Liver (tissue), 9 donors: ENCODE measurements around the gene FAM241B. TPM values are rescaled to one million over a fixed set of nuclear protein-coding genes. Genes with fewer than 3 reads are reported as not detected.

ENCODE experiments used
- DNase-seq: peaks from one replicate; pipeline ENCODE4 v3.0.0-alpha.2; 2017; ENCODE audit warnings: low spot score
- H3K27ac ChIP-seq, 2 donors: one replicate each; pipeline ENCODE4 v1.7.0; 2013; ENCODE audit warnings: inconsistent platforms in 2 of 2, low read length in 2 of 2, control low read depth in 1 of 2, low read depth in 1 of 2, mild to moderate bottlenecking in 1 of 2
- H3K27me3 ChIP-seq, 4 donors: one replicate each; pipeline versions ENCODE4 v1.6.1 to v1.7.0; 2013; ENCODE audit warnings: low read length in 3 of 4, inconsistent platforms in 1 of 4, mild to moderate bottlenecking in 1 of 4, moderate library complexity in 1 of 4; ENCODE audit not compliant: control insufficient read depth in 4 of 4, insufficient read depth in 4 of 4
- H3K36me3 ChIP-seq, 4 donors: one replicate each; pipeline versions ENCODE4 v1.6.1 to v1.7.0; 2013; ENCODE audit warnings: low read length in 3 of 4, mild to moderate bottlenecking in 3 of 4, low read depth in 1 of 4, moderate library complexity in 1 of 4; ENCODE audit not compliant: control insufficient read depth in 4 of 4, insufficient read depth in 3 of 4
- H3K4me1 ChIP-seq, 4 donors: one replicate each; pipeline versions ENCODE4 v1.6.1 to v1.7.0; 2013; ENCODE audit warnings: low read length in 3 of 4, mild to moderate bottlenecking in 3 of 4, moderate library complexity in 1 of 4; ENCODE audit not compliant: control insufficient read depth in 4 of 4, insufficient read depth in 4 of 4
- H3K4me3 ChIP-seq, 3 donors: one replicate each; pipeline versions ENCODE4 v1.6.1 to v1.7.0; 2013; ENCODE audit warnings: low read length in 3 of 3, control low read depth in 1 of 3, low read depth in 1 of 3, mild to moderate bottlenecking in 1 of 3
- H3K9ac ChIP-seq, 2 donors: one replicate each; pipeline ENCODE4 v1.7.0; 2013; ENCODE audit warnings: low read length in 2 of 2, mild to moderate bottlenecking in 2 of 2, moderate library complexity in 2 of 2, control low read depth in 1 of 2, low read depth in 1 of 2
- H3K9me3 ChIP-seq, 4 donors: one replicate each; pipeline versions ENCODE4 v1.6.1 to v1.7.0; 2013; ENCODE audit warnings: low read length in 3 of 4; ENCODE audit not compliant: control insufficient read depth in 4 of 4
- ATF3 ChIP-seq: IDR thresholded peaks from 2 replicates; pipeline ENCODE4 v1.6.1; 2016; ENCODE audit warnings: antibody characterized with exemption
- EGR1 ChIP-seq, 2 donors: IDR thresholded peaks; 2 replicates each; pipeline ENCODE4 v1.6.1; 2016 to 2018; ENCODE audit warnings: antibody characterized with exemption in 2 of 2, low read depth in 2 of 2
- HNF4A ChIP-seq, 2 donors: conservative IDR thresholded peaks; 2 replicates each; pipeline ENCODE4 v1.6.1; 2016; ENCODE audit warnings: antibody characterized with exemption in 2 of 2, mild to moderate bottlenecking in 2 of 2
- JUND ChIP-seq, 2 donors: IDR thresholded peaks; 2 replicates each; pipeline ENCODE4 v1.6.1; 2016; ENCODE audit warnings: antibody characterized with exemption in 2 of 2
- MAX ChIP-seq: IDR thresholded peaks from 2 replicates; pipeline ENCODE4 v1.6.1; 2016; ENCODE audit warnings: antibody characterized with exemption
- NR2F2 ChIP-seq: IDR thresholded peaks from 2 replicates; pipeline ENCODE4 v1.6.1; 2016; ENCODE audit warnings: antibody characterized with exemption
- RXRA ChIP-seq, 2 donors: IDR thresholded peaks; 2 replicates each; pipeline ENCODE4 v1.6.1; 2017 to 2018; ENCODE audit warnings: antibody characterized with exemption in 2 of 2, mild to moderate bottlenecking in 1 of 2
- SP1 ChIP-seq: IDR thresholded peaks from 2 replicates; pipeline ENCODE4 v1.6.1; 2018; ENCODE audit warnings: antibody characterized with exemption, mild to moderate bottlenecking
- TAF1 ChIP-seq: conservative IDR thresholded peaks from 2 replicates; pipeline ENCODE4 v1.6.1; 2016; ENCODE audit warnings: antibody characterized with exemption, mild to moderate bottlenecking
- WGBS: extraction: QIAGEN DNeasy Blood & Tissue Kit; methylation state at CpG from one replicate; pipeline ENCODE4 v1.1.7; 2013; 5-methylcytosine and 5-hydroxymethylcytosine counted together
- polyA plus RNA-seq, 2 donors: library from polyadenylated mRNA; stranded (reverse) in 1 of 2; unstranded in 1 of 2; fragments of 200-250 nt in 1 of 2; fragments of >200 nt in 1 of 2; fragmentation: Nextera tagmentation in 1 of 2; extraction: Ambion mirVana in 1 of 2; gene quantifications; one replicate each; pipeline versions ENCODE4 v1.2.1 to v1.2.3, GENCODE V29; 2013 to 2015
- total RNA-seq, 2 donors: library from RNA; depleted of rRNA; stranded (reverse); fragments of >200 nt; gene quantifications; one replicate each; pipeline ENCODE4 v1.2.3, GENCODE V29; 2014
- TF ChIP-seq, protein P1 (sequence below): IDR thresholded peaks from 2 replicates; pipeline ENCODE4 v1.6.1; 2016; ENCODE audit warnings: antibody characterized with exemption, mild to moderate bottlenecking
- TF ChIP-seq, protein P2 (sequence below): IDR thresholded peaks from 2 replicates; pipeline ENCODE4 v1.6.1; 2016; ENCODE audit warnings: antibody characterized with exemption
- donor health status: healthy.
- donor health status: healthy.
- donor health status: healthy.
- donor health status: healthy.
- donor health status: healthy.

The FAM241B gene
- total and polyA plus RNA-seq, 4 donors: 0.84 to 2.5 (median 1.7) TPM

- no peak for TF ChIP-seq MAX
Observed at GRCh38 chr10:69662901-69663300, 32.9 kb downstream of the FAM241B start (continued).

DNA sequence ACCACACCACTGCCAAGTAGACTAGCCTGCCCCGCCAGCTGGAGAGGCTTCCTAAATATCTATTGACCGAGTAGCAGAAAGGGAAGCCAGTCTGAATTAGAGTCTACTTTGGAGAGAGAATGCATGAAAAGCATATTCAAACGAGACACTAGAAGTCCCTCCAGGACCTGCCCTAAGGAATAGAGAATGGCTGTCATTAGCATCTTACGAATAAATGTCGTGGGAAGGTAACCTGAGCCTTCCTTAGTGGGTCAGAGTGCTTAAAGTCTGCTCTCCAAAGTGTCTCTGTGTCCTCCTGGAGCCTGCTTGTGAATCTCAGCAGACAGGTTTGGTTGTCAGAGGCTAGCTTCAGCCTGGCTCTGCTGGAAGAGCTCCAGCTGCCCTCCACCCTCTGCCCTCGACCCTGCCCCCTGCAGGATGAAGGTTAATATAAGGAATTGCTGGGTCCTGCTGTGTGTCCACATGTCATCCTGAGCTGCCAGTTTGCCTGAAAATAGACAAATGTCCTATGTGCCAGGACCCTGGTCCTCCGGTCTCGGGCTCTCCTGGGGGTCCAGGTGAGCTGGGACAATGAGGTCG lies 33.4 kb downstream of the FAM241B start:
- Histone ChIP-seq H3K27ac (no peak overlapping the region), H3K27me3 (no peaks in the 10 kb centered on the region), H3K4me1 (peaks cover 2 to 8% (median 4%) of the 10 kb centered on the region in 4 donors), H3K9ac (no peak overlapping the region), H3K4me3 (no peak overlapping the region), H3K9me3 (no peaks in the 10 kb centered on the region), H3K36me3 (no peaks in the 10 kb centered on the region)
- WGBS: 87% methylated on average over 9 of the region's 9 CpGs
- TF ChIP-seq, protein P1, sequence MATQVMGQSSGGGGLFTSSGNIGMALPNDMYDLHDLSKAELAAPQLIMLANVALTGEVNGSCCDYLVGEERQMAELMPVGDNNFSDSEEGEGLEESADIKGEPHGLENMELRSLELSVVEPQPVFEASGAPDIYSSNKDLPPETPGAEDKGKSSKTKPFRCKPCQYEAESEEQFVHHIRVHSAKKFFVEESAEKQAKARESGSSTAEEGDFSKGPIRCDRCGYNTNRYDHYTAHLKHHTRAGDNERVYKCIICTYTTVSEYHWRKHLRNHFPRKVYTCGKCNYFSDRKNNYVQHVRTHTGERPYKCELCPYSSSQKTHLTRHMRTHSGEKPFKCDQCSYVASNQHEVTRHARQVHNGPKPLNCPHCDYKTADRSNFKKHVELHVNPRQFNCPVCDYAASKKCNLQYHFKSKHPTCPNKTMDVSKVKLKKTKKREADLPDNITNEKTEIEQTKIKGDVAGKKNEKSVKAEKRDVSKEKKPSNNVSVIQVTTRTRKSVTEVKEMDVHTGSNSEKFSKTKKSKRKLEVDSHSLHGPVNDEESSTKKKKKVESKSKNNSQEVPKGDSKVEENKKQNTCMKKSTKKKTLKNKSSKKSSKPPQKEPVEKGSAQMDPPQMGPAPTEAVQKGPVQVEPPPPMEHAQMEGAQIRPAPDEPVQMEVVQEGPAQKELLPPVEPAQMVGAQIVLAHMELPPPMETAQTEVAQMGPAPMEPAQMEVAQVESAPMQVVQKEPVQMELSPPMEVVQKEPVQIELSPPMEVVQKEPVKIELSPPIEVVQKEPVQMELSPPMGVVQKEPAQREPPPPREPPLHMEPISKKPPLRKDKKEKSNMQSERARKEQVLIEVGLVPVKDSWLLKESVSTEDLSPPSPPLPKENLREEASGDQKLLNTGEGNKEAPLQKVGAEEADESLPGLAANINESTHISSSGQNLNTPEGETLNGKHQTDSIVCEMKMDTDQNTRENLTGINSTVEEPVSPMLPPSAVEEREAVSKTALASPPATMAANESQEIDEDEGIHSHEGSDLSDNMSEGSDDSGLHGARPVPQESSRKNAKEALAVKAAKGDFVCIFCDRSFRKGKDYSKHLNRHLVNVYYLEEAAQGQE: no peak
- TF ChIP-seq SP1: no peak
- peak in 1 of 2 donors; percentile 32 for TF ChIP-seq HNF4A (conservative IDR thresholded peaks at IDR 0.05)
- DNase-seq: peak; percentile 37

GRCh38 chr10:69665474-69666320 lies 35.6 kb downstream of the FAM241B start:
- peaks cover 2 to 8% (median 4%) of the 10 kb centered on the region in 4 donors for H3K4me1 ChIP-seq
- H3K36me3 ChIP-seq: no peaks in the 10 kb centered on the region
- no peak for TF ChIP-seq TAF1
- TF ChIP-seq RXRA (IDR thresholded peaks at IDR 0.05): peak in 1 of 2 donors; percentile 25
- TF ChIP-seq HNF4A (conservative IDR thresholded peaks at IDR 0.05): peak in 1 of 2 donors; percentile 30
- no peak overlapping the region for H3K4me3 ChIP-seq
- no peak overlapping the region for H3K9ac ChIP-seq
- H3K27ac ChIP-seq: no peak overlapping the region
- 82% methylated on average over 17 of the region's 17 CpGs for WGBS
- H3K9me3 ChIP-seq: no peaks in the 10 kb centered on the region
- DNase-seq: no peak
- no peaks in the 10 kb centered on the region for H3K27me3 ChIP-seq

DNA sequence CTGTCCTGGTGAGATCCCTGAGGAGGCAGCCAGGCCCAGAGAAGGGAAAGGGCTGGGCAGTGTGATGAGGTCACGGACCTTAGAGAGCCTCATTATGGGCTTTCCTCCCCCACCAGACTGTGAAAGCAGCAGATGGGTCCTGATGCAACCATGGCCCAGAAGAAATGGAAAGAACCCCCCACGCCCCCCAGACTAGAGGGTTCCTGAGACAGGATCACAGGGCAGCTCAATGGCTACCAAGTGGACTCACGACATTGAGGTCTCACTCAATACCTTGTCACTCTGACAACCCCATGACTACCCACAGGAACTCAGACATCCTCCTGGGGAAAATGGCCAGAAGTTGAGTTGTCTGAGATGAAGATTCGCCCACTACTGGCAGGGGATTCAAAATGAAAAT lies 36.7 kb downstream of the FAM241B start:
- H3K9me3 ChIP-seq: no peaks in the 10 kb centered on the region
- H3K36me3 ChIP-seq: no peaks in the 10 kb centered on the region
- 89% methylated on average over 4 of the region's 4 CpGs for WGBS
- H3K27me3 ChIP-seq: no peaks in the 10 kb centered on the region
- H3K27ac ChIP-seq: no peak overlapping the region
- no peak for TF ChIP-seq ATF3
- no peak for TF ChIP-seq JUND (IDR thresholded peaks at IDR 0.05)
- TF ChIP-seq, protein P1: no peak
- TF ChIP-seq EGR1 (IDR thresholded peaks at IDR 0.05; ENCODE audit: low read depth in 2 of 2): no peak
- no peak for TF ChIP-seq NR2F2
- TF ChIP-seq, protein P2, sequence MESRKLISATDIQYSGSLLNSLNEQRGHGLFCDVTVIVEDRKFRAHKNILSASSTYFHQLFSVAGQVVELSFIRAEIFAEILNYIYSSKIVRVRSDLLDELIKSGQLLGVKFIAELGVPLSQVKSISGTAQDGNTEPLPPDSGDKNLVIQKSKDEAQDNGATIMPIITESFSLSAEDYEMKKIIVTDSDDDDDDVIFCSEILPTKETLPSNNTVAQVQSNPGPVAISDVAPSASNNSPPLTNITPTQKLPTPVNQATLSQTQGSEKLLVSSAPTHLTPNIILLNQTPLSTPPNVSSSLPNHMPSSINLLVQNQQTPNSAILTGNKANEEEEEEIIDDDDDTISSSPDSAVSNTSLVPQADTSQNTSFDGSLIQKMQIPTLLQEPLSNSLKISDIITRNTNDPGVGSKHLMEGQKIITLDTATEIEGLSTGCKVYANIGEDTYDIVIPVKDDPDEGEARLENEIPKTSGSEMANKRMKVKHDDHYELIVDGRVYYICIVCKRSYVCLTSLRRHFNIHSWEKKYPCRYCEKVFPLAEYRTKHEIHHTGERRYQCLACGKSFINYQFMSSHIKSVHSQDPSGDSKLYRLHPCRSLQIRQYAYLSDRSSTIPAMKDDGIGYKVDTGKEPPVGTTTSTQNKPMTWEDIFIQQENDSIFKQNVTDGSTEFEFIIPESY: no peak
- TF ChIP-seq RXRA (IDR thresholded peaks at IDR 0.05): no peak
- no peak overlapping the region for H3K4me3 ChIP-seq
- peaks cover 2 to 8% (median 4%) of the 10 kb centered on the region in 4 donors for H3K4me1 ChIP-seq
- no peak for DNase-seq
- H3K9ac ChIP-seq: no peak overlapping the region
